Raji (cell line): ENCODE measurements around the gene OR51D1.

ENCODE experiments used
- POLR2A ChIP-seq: IDR thresholded peaks from 2 replicates; pipeline ENCODE4 v1.6.1; 2011; ENCODE audit warnings: low read depth, low read length, control low read depth; ENCODE audit not compliant: insufficient read depth

The OR51D1 gene

DNA sequence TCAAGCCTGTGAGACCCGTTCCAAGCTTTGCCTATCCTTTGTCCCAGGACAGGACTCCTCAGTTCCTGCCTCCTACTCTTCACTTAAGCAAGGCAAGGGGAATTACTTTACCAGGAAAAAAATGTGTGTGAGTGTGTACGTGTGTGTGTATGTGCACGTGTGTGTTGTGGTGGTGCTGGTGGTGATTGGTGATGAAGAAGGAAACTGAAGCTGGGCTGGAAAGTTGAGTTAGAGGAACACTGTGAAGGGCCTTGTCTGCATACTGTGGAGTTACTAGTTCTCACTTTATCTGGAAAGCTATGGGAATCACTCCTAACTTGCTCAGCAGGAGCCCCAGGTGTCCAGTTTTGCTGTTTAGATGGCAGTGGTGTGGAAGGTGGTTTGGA lies 378 bp downstream of the OR51D1 start:
- no peak for TF ChIP-seq POLR2A

GRCh38 chr11:4639931-4640330 lies 2.7 kb downstream of the OR51D1 start:
- no peak for TF ChIP-seq POLR2A

- no peak for TF ChIP-seq POLR2A
Observed at GRCh38 chr11:4641501-4641900, 4.2 kb downstream of the OR51D1 start.

- TF ChIP-seq POLR2A = no peak
Observed at GRCh38 chr11:4642043-4642442, 4.8 kb downstream of the OR51D1 start.

DNA sequence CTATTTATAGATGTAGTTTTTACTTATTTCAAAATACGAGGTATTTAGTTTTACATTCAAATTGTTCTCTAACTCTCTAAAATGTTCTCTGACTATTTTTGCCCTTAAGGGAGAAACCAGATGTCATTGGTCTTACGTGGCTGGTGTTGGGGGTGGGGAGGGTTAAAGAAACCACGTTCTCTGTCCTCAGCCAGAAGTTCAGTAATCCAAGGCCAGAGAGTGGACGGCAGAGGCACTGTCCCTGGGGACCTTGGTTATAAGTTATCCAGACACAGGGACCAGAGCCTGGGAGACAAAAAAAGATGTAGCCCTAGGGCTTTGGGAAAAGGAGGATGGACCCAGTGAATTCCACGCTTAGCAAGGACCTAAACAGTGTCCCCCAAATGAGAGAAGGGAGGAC lies 5.8 kb downstream of the OR51D1 start:
- no peak for TF ChIP-seq POLR2A

- TF ChIP-seq POLR2A = no peak
Observed at GRCh38 chr11:4643682-4644081, 6.4 kb downstream of the OR51D1 start, which contains the start of gene OR51E1. Gene OR51E1, plus strand, starts transcription at chr11:4643982. Its CDS starts 8,545 bp downstream, at chr11:4652527.

- no peak for TF ChIP-seq POLR2A
Observed at GRCh38 chr11:4644233-4644632, 7.0 kb downstream of the OR51D1 start.

- TF ChIP-seq POLR2A = no peak
Observed at GRCh38 chr11:4645974-4646373, 8.7 kb downstream of the OR51D1 start.

DNA sequence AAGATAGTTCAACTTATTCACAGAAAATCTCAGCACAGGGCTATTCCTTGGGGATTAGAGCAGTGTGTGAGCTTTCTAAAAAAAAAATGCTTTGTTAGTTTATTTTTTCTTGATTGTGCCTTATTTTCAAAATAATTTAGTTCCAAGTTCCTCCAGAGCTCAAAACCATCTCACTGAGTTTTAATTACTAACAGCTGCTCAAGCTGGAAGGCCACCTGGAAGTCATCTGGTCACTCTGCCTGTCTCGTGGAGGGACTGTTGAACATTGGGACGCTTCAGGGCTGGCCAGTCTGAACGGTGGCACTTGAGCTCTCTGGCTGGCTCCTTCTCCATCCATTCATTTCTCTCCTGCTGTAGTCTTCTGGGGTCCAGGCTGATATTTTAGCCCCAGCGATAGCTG lies 10.5 kb downstream of the OR51D1 start:
- no peak for TF ChIP-seq POLR2A

DNA sequence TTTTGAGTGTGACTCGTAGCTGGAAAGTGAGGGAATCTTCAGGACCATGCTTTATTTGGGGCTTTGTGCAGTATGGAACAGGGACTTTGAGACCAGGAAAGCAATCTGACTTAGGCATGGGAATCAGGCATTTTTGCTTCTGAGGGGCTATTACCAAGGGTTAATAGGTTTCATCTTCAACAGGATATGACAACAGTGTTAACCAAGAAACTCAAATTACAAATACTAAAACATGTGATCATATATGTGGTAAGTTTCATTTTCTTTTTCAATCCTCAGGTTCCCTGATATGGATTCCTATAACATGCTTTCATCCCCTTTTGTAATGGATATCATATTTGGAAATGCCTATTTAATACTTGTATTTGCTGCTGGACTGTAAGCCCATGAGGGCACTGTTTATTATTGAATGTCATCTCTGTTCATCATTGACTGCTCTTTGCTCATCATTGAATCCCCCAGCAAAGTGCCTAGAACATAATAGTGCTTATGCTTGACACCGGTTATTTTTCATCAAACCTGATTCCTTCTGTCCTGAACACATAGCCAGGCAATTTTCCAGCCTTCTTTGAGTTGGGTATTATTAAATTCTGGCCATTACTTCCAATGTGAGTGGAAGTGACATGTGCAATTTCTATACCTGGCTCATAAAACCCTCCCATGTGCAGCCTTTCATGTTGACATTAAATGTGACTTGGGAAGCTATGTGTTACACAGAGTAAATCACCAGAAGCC lies 17.5 kb downstream of the OR51D1 start:
- TF ChIP-seq POLR2A = no peak

- TF ChIP-seq POLR2A = no peak
Observed at GRCh38 chr11:4658629-4659445, 21.6 kb downstream of the OR51D1 start.

DNA sequence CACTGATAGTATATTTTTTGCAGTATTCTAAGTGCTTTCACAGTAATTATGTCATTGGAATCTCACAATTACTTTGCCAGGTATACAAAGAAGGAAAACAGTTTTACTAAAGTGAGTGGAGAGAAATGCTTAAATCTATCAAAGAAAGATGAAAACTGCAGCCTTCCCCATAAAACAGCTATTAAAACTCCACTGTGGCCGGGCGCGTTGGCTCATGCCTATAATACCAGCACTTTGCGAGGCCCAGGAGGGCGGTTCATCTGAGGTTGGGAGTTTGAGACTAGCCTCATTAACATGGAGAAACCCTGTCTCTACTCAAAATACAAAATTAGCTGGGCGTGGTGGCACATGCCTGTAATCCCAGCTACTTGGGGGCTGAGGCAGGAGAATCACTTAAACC lies 25.6 kb downstream of the OR51D1 start:
- no peak for TF ChIP-seq POLR2A

DNA sequence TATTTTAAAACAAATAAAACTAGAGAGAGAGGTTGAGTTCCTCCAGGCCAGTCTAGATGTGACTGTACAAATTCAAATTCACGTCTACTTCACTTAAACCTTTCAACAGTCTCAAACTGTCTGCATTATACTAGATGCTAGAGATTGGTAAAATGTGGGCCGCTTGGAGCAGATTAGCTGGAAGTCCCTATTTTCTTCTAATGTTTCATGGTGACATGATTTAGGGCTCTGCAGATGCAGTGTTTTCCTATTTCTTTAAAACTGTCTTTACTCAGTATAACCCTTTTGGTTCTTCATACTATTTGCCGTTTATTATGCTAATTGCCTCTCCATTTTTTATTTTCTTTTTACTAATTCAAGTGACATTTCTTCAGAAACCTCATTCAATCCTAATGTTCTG lies 26.9 kb downstream of the OR51D1 start:
- TF ChIP-seq POLR2A = no peak

DNA sequence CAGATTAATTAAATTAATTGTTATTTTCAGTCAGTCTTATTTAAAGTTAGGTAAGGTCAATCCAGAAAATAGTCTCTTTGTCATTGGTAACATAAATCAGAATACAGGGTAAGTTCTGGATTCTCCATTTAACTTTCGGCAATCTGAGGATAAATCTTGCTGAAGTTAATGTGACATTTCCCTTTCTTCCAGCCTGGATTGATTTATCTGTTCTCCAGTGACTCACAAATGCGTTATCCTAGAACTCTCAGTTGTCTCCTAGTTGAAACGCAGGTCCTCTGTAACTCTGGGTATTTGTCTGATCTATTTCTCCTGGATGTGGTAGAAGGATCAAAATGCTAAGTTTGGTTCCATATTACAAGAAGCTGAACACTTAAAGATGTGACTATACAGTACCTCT lies 27.5 kb downstream of the OR51D1 start:
- no peak for TF ChIP-seq POLR2A

- TF ChIP-seq POLR2A = no peak
Observed at GRCh38 chr11:4665424-4665823, 28.1 kb downstream of the OR51D1 start.

DNA sequence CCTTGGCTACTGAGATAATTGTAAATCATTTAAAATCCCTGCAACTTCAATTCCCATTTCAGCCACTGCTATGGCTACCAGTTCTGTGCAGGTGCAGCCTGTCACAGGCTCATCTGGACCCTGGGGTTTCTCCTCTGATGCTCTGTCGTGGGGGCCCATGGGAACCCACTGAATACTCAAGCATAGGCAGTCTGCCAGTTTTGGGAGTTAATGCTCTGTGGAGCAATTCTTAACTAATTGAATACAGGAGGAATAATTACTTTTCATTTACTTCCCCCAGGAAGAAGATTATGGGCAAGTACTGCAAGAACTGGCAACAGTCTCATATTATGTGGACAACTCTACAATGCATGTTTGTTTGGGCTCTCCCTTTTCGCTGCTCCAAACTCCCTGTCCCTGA lies 34.5 kb downstream of the OR51D1 start:
- TF ChIP-seq POLR2A = no peak
